ENCODE measurements around the gene CD3G. TPM values are rescaled to one million over a fixed set of nuclear protein-coding genes. Genes with fewer than 3 reads are reported as not detected.

CD3G gene
- total RNA-seq, 1 experiment from 2014 or later, result 0.15 TPM

DNA sequence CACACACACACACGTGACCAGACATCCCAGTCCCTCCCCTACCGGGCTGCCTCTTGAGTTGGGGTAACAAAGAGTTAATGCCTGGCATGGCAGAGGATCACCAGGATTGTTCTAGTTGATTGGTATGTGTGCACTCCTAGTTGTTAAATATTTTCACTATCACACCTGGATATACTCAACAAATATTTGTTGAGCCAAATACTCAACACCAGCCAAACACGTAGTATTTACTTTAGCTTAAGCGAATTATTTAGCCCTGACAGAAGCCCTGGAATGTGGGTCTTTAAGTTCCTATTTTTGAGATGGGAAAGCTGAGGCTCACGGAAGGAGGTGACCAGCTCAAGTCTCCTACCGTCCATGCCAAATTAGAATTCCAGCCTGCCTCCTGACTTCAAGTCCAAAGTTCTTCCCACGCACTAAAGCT lies 29.1 kb upstream of the CD3G start:
- intact Hi-C loops (cut with micrococcal nuclease; ENCODE audit: unreplicated experiment) (no loop called here), in situ Hi-C loops (cut with HindIII; ENCODE audit: low pct_unique_long_range_greater_than_20kb, low sequenced_read_pairs) (no loop called here)
- no peak overlapping the region for H3K4me3 ChIP-seq (ENCODE audit: low read depth in 2 of 2, low read length in 2 of 2)
- H3K27ac ChIP-seq (ENCODE audit: low read length), result no peak overlapping the region
- ChIA-PET CTCF (no interaction called here), POLR2A (no interaction called here)
- DNase-seq (ENCODE audit: low read depth, low spot score) (no peak), ATAC-seq (no peak)
- H3K9me3 ChIP-seq (ENCODE audit: control insufficient read depth, insufficient read depth, low read depth, low read length), result no peaks in the 10 kb centered on the region
- TF ChIP-seq POLR2AphosphoS5 (IDR thresholded peaks at IDR 0.05; ENCODE audit: low read depth, low read length) (no peak), TCF7L2 (IDR thresholded peaks at IDR 0.05; ENCODE audit: low read depth, low read length) (no peak), REST (IDR thresholded peaks at IDR 0.05; ENCODE audit: insufficient read depth in 1 of 2, low read depth in 2 of 2, low read length in 1 of 2) (no peak)
- no TSS peak for BruUV-seq (replicated peaks)
- H3K36me3 ChIP-seq (ENCODE audit: control insufficient read depth, insufficient read depth, low read length), result no peaks in the 10 kb centered on the region
- H3K4me1 ChIP-seq (ENCODE audit: control insufficient read depth, insufficient read depth, low read length), result peaks cover 8% of the 10 kb centered on the region
- H3K27me3 ChIP-seq (ENCODE audit: control insufficient read depth, insufficient read depth, low read length), result peaks cover 16% of the 10 kb centered on the region

DNA sequence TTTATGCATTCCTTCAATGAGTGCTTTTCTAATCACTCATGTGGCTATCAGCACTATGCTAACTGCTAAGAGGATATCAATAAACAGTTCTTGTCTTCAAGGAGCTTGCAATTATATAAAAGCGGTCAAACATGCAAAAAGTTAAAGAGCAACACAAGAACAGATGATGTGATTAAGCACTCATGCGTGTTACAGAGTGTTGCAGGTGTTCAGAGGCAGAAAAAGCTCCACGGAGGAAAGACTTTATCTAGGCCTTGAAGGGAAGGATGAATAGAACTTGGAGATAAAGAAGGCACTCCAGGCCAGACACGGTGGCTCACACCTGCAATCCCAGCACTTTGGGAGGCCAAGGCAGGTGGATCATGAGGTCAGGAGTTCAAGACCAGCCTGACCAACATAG lies 26.0 kb upstream of the CD3G start:
- BruUV-seq (replicated peaks), result no TSS peak
- DNase-seq (ENCODE audit: low read depth, low spot score) (no peak), ATAC-seq (no peak)
- intact Hi-C loops (cut with micrococcal nuclease; ENCODE audit: unreplicated experiment) (no loop called here), in situ Hi-C loops (cut with HindIII; ENCODE audit: low pct_unique_long_range_greater_than_20kb, low sequenced_read_pairs) (no loop called here)
- H3K27ac ChIP-seq (ENCODE audit: low read length), result no peak overlapping the region
- no peaks in the 10 kb centered on the region for H3K36me3 ChIP-seq (ENCODE audit: control insufficient read depth, insufficient read depth, low read length)
- ChIA-PET POLR2A (interaction anchor here (0.5 kb wide), 1 partner anchor 9 kb away, joined by 3 read pairs; no protein-coding TSS in a partner anchor), CTCF (interaction anchor here (0.6 kb wide), 2 partner anchors 23 to 107 kb away, joined by 3 to 10 read pairs; no protein-coding TSS in a partner anchor)
- H3K4me1 ChIP-seq (ENCODE audit: control insufficient read depth, insufficient read depth, low read length), result peaks cover 8% of the 10 kb centered on the region
- peaks cover under 1% of the 10 kb centered on the region; the same call in 1 of the 2 replicates for H3K27me3 ChIP-seq (ENCODE audit: control insufficient read depth, insufficient read depth, low read length)
- H3K9me3 ChIP-seq (ENCODE audit: control insufficient read depth, insufficient read depth, low read depth, low read length), result no peaks in the 10 kb centered on the region
- H3K4me3 ChIP-seq (ENCODE audit: low read depth in 2 of 2, low read length in 2 of 2), result no peak overlapping the region
- TF ChIP-seq POLR2AphosphoS5 (IDR thresholded peaks at IDR 0.05; ENCODE audit: low read depth, low read length) (no peak), TCF7L2 (IDR thresholded peaks at IDR 0.05; ENCODE audit: low read depth, low read length) (no peak), SIN3A (IDR thresholded peaks at IDR 0.05; ENCODE audit: borderline replicate concordance, insufficient read depth, low read depth, low read length) (no peak), REST (IDR thresholded peaks at IDR 0.05; ENCODE audit: insufficient read depth in 1 of 2, low read depth in 2 of 2, low read length in 1 of 2) (no peak)
- TF ChIP-seq, protein P1, sequence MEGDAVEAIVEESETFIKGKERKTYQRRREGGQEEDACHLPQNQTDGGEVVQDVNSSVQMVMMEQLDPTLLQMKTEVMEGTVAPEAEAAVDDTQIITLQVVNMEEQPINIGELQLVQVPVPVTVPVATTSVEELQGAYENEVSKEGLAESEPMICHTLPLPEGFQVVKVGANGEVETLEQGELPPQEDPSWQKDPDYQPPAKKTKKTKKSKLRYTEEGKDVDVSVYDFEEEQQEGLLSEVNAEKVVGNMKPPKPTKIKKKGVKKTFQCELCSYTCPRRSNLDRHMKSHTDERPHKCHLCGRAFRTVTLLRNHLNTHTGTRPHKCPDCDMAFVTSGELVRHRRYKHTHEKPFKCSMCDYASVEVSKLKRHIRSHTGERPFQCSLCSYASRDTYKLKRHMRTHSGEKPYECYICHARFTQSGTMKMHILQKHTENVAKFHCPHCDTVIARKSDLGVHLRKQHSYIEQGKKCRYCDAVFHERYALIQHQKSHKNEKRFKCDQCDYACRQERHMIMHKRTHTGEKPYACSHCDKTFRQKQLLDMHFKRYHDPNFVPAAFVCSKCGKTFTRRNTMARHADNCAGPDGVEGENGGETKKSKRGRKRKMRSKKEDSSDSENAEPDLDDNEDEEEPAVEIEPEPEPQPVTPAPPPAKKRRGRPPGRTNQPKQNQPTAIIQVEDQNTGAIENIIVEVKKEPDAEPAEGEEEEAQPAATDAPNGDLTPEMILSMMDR (IDR thresholded peaks at IDR 0.05), result no peak
